Left lung (tissue), 10 donors: ENCODE measurements around the gene NLRP11. TPM values are rescaled to one million over a fixed set of nuclear protein-coding genes. Genes with fewer than 3 reads are reported as not detected.

ENCODE experiments used
- ATAC-seq: fragments of 200-7000 bp; cut with Tn5 transposase; one replicate; pipeline ENCODE4 v1.9.1; 2020; ENCODE audit warnings: moderate library complexity
- DNase-seq, 4 donors: peaks; one replicate each; pipeline ENCODE4 v3.0.0-alpha.2; 2013 to 2020
- H3K27ac ChIP-seq, 2 donors: fragments of 200-600 bp; sonication (generic) in 1 of 2; one replicate each; pipeline versions ENCODE4 v1.5.0 to v1.8.0; 2020 to 2021
- H3K27me3 ChIP-seq, 2 donors: fragments of 200-600 bp; sonication (generic) in 1 of 2; one replicate each; pipeline versions ENCODE4 v1.5.0 to v1.8.0; 2020 to 2021
- H3K36me3 ChIP-seq, 2 donors: fragments of 200-600 bp; sonication (generic) in 1 of 2; one replicate each; pipeline versions ENCODE4 v1.5.0 to v1.8.0; 2020 to 2021
- H3K4me1 ChIP-seq, 2 donors: fragments of 200-600 bp; one replicate each; pipeline ENCODE4 v1.8.0; 2021
- H3K4me3 ChIP-seq, 2 donors: fragments of 200-600 bp; sonication (generic) in 1 of 2; one replicate each; pipeline versions ENCODE4 v1.5.0 to v1.8.0; 2020 to 2021; ENCODE audit warnings: mild to moderate bottlenecking in 1 of 2
- H3K9me3 ChIP-seq, 2 donors: fragments of 200-600 bp; sonication (generic) in 1 of 2; one replicate each; pipeline versions ENCODE4 v1.5.0 to v1.8.0; 2020 to 2021
- CTCF ChIP-seq, 2 donors: fragments of 200-600 bp; sonication (generic) in 1 of 2; IDR thresholded peaks; one replicate each; pipeline versions ENCODE4 v1.5.0 to v1.8.0; 2021; ENCODE audit warnings: antibody characterized with exemption in 2 of 2
- intact Hi-C, 2 donors: fragments of 100-400 bp; cut with DNase I; formaldehyde crosslinking; loops; one replicate each; pipeline versions ENCODE4 v1.11.2 to v1.14.2; 2022
- polyA plus RNA-seq, 6 donors: library from polyadenylated mRNA; unstranded; fragments of 120-200 nt; gene quantifications; one replicate each; pipeline ENCODE4 v1.2.1, GENCODE V29; 2013; ENCODE audit not compliant: insufficient read length in 6 of 6
- total RNA-seq, 2 donors: library from RNA; stranded (reverse); fragmentation: NEBNext Ultra II Directional; extraction: Animal tissue kit (Norgen Biotek cat#: 25700); gene quantifications; one replicate each; pipeline ENCODE4 v1.2.1, GENCODE V29; 2021
- donor health status: DM: no; HTN: yes; CAD: no.
- donor health status: DM: no; HTN: no; CAD: no.

Gene NLRP11
- total and polyA plus RNA-seq, 8 donors = 0.04 TPM; not detected in 6

DNA sequence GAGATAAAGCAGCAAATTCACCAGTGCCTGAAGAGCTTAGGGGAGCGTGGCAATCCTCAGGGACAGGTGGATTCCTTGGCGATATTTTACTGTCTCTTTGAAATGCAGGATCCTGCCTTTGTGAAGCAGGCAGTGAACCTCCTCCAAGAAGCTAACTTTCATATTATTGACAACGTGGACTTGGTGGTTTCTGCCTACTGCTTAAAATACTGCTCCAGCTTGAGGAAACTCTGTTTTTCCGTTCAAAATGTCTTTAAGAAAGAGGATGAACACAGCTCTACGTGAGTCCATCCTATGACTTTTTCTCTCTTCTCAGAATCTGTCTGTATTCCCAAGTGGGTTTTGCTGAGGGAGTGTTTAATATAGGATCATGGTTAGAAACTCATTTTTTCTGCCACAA lies 27.2 kb upstream of the NLRP11 start:
- DNase-seq (no peak), ATAC-seq (no peak)
- Histone ChIP-seq H3K4me3 (no peak overlapping the region), H3K27ac (no peak overlapping the region), H3K27me3 (no peaks in the 10 kb centered on the region), H3K36me3 (no peaks in the 10 kb centered on the region), H3K4me1 (no peaks in the 10 kb centered on the region), H3K9me3 (peaks cover 0 to 20% of the 10 kb centered on the region in 2 donors)
- intact Hi-C loops = no loop called here
- no peak for TF ChIP-seq CTCF (IDR thresholded peaks at IDR 0.05)

DNA sequence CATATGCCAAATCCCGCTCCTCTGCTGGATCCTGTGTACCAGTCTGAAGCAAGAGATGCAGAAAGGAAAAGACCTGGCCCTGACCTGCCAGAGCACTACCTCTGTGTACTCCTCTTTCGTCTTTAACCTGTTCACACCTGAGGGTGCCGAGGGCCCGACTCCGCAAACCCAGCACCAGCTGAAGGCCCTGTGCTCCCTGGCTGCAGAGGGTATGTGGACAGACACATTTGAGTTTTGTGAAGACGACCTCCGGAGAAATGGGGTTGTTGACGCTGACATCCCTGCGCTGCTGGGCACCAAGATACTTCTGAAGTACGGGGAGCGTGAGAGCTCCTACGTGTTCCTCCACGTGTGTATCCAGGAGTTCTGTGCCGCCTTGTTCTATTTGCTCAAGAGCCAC lies 26.6 kb upstream of the NLRP11 start:
- Histone ChIP-seq H3K4me3 (no peak overlapping the region), H3K9me3 (peaks cover 0 to 20% of the 10 kb centered on the region in 2 donors), H3K27ac (no peak overlapping the region), H3K36me3 (no peaks in the 10 kb centered on the region), H3K4me1 (no peaks in the 10 kb centered on the region), H3K27me3 (no peaks in the 10 kb centered on the region)
- ATAC-seq = no peak
- no peak for TF ChIP-seq CTCF (IDR thresholded peaks at IDR 0.05)
- DNase-seq = no peak
- intact Hi-C loops = no loop called here

DNA sequence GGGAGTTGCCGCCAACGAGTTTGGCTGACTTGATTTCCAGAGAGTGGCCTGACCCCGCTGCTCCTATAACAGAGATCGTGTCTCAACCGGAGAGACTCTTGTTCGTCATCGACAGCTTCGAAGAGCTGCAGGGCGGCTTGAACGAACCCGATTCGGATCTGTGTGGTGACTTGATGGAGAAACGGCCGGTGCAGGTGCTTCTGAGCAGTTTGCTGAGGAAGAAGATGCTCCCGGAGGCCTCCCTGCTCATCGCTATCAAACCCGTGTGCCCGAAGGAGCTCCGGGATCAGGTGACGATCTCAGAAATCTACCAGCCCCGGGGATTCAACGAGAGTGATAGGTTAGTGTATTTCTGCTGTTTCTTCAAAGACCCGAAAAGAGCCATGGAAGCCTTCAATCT lies 26.2 kb upstream of the NLRP11 start:
- H3K27me3 ChIP-seq = no peaks in the 10 kb centered on the region
- intact Hi-C loops = no loop called here
- ATAC-seq (no peak), DNase-seq (no peak)
- no peak for TF ChIP-seq CTCF (IDR thresholded peaks at IDR 0.05)
- no peak overlapping the region for H3K4me3 ChIP-seq
- no peaks in the 10 kb centered on the region for H3K36me3 ChIP-seq
- no peaks in the 10 kb centered on the region for H3K4me1 ChIP-seq
- no peak overlapping the region for H3K27ac ChIP-seq
- peaks cover 0 to 20% of the 10 kb centered on the region in 2 donors for H3K9me3 ChIP-seq

GRCh38 chr19:55857149-55857548 lies 25.4 kb upstream of the NLRP11 start:
- intact Hi-C loops = no loop called here
- Histone ChIP-seq H3K36me3 (no peaks in the 10 kb centered on the region), H3K4me1 (no peaks in the 10 kb centered on the region), H3K27ac (no peak overlapping the region), H3K27me3 (no peaks in the 10 kb centered on the region), H3K4me3 (no peak overlapping the region), H3K9me3 (peaks cover 0 to 23% of the 10 kb centered on the region in 2 donors)
- no peak for TF ChIP-seq CTCF (IDR thresholded peaks at IDR 0.05)
- ATAC-seq (no peak), DNase-seq (no peak)

- H3K27me3 ChIP-seq = no peaks in the 10 kb centered on the region
- intact Hi-C loops = no loop called here
- no peak for TF ChIP-seq CTCF (IDR thresholded peaks at IDR 0.05)
- H3K4me1 ChIP-seq = no peaks in the 10 kb centered on the region
- no peaks in the 10 kb centered on the region for H3K36me3 ChIP-seq
- H3K27ac ChIP-seq = no peak overlapping the region
- DNase-seq (no peak), ATAC-seq (no peak)
- H3K9me3 ChIP-seq = peaks cover 0 to 20% of the 10 kb centered on the region in 2 donors
- no peak overlapping the region for H3K4me3 ChIP-seq
These were observed 23.4 kb upstream of the NLRP11 start for GRCh38 chr19:55855160-55855559.
